Measurements from ENCODE around the gene ADH7.

DNA sequence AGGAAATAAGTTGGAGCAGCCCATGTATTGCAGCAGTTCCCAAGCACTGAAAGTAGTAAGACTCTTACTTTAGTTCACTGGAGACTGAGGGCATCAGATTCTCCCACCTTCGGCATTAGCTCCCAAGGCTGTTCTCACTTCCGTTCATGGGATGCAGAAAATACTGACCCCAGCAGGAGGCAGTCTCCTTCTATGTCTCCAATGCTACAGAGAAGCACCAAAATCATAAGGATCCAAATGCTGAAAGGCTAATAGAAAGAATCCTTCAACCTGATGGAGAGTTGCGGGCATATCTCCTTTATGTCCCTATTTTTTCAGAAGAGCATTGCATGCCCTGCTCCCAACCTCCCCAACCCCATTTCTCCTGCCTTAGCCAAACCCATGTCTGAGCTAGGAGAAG lies 32.4 kb downstream of the ADH7 start:
- TF ChIP-seq, protein P1, sequence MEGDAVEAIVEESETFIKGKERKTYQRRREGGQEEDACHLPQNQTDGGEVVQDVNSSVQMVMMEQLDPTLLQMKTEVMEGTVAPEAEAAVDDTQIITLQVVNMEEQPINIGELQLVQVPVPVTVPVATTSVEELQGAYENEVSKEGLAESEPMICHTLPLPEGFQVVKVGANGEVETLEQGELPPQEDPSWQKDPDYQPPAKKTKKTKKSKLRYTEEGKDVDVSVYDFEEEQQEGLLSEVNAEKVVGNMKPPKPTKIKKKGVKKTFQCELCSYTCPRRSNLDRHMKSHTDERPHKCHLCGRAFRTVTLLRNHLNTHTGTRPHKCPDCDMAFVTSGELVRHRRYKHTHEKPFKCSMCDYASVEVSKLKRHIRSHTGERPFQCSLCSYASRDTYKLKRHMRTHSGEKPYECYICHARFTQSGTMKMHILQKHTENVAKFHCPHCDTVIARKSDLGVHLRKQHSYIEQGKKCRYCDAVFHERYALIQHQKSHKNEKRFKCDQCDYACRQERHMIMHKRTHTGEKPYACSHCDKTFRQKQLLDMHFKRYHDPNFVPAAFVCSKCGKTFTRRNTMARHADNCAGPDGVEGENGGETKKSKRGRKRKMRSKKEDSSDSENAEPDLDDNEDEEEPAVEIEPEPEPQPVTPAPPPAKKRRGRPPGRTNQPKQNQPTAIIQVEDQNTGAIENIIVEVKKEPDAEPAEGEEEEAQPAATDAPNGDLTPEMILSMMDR (IDR thresholded peaks at IDR 0.05; ENCODE audit: low read length) = no peak
- TF ChIP-seq EZH2 (optimal IDR thresholded peaks at IDR 0.05; ENCODE audit: low read depth, low read length) (no peak), EZH2phosphoT487 (IDR thresholded peaks at IDR 0.05; ENCODE audit: low read length) (no peak)
